ENCODE data around the gene CYLD.

Gene CYLD

GRCh38 chr16:50741781-50742575 lies at the start of gene CYLD:
CYLD (plus strand) TSS chr16:50742086; CDS start chr16:50749699, 7,613 bp downstream.
- DNase-seq (ENCODE audit: low read depth in 2 of 2), result peak; percentile 96 to 99

- DNase-seq (ENCODE audit: low read depth in 2 of 2), result no peak
Observed at GRCh38 chr16:50692644-50692998, 49.3 kb upstream of the CYLD start.

- DNase-seq (ENCODE audit: low read depth in 2 of 2), result no peak
Observed at GRCh38 chr16:50692999-50693781, 48.7 kb upstream of the CYLD start, which contains the start of gene NOD2. NOD2 (plus strand) TSS chr16:50693606; CDS start chr16:50699496, 5,890 bp downstream.

GRCh38 chr16:50694206-50694605 lies 47.7 kb upstream of the CYLD start:
- DNase-seq (ENCODE audit: low read depth in 2 of 2), result no peak

GRCh38 chr16:50695017-50696000 lies 46.6 kb upstream of the CYLD start:
- DNase-seq (ENCODE audit: low read depth in 2 of 2), result no peak

DNA sequence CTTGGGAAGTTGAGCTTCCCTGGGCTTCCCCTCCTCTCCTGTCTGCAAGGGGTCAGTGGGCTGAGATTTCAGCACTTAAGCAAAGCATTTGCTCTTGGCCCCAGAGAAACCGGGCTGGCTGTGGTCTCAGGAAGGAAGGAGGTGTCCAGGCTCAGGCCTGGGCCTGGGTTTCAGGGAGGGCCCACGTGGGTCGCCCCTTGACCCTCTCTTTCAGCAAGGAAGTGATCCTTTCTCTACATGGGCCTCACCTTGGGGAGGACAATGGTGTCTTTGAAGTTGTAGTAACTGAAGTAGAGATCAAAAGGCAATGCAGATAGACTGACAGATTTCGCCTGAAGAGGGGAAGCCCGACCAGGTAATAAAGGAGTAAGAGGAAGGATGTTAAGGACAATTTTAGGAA lies 45.8 kb upstream of the CYLD start:
- no peak for DNase-seq (ENCODE audit: low read depth in 2 of 2)

DNA sequence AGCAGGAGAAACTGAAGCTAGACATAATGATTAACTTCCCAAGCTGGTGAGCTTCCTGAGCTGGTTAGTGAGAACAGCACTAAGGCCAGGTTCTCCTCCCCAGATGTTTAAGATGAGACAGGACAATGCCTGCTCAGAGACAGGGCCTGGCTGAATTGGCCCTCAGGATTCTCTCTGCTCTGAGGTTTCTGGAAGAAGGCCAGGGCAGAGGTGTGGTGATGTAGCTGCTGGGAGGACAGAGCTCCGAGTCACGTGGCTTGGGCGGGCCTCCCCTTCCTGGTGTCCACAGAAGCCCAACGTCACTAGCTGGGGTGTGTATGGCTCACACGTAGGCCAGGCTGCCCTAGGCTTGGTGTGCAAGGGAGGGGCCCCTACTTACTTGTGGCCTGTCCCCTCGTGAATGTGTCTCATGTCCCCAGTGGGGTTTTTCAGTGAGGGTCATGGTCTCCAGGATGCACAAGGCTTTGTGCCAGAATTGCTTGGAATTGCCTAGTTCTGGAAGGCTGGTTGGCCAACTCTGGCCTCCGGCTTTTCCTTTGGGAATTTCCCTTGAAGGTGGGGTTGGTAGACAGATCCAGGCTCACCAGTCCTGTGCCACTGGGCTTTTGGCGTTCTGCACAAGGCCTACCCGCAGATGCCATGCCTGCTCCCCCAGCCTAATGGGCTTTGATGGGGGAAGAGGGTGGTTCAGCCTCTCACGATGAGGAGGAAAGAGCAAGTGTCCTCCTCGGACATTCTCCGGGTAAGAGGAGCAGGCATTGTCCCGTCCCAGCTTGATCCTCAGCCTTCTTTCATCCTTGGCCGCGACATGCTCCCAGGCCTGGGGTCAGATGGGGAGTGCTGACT lies 45.1 kb upstream of the CYLD start:
- no peak for DNase-seq (ENCODE audit: low read depth in 2 of 2)

- DNase-seq (ENCODE audit: low read depth in 2 of 2), result no peak
Observed at GRCh38 chr16:50697421-50697715, 44.5 kb upstream of the CYLD start.

DNA sequence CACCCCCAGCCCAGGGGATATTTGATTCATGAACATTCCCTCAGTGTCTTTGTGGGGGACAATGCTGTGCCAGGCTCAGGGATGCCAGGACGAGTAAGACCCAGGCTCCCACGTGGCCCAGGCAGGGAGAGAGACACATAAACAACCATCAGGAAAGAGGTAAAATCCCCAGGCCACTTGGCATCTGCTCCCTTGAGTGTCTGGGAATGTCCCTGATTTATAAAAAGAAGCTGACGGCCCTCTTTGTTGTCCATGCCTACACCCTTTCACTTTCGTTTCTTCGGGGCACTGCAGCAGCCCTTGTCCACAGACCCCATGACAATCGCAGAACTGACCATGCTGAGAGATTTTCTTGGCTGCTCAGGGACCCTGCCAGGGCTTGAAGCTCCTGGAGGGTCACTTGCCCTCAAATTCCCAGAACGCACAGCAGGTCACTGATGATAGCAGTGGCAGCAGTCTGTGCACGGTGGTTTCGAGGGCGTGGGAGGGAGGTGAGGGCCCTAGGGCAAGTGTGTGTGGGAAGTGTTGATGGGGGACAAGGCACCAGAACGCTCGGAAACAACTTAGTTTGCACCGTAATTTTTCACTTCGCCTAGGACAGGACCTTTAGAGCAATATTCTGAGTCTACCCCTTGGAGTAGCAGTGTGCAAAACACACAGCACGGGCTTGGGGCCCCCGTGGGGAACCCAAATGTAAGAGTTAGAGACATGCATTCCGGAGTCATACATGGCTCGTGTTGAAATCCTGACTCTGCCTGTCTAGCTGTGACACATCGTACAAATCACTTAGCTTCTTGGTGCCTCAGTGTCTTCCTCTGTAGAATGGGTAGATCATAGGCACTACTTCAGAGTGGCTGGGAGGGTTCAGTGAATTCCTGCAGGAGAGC lies 43.8 kb upstream of the CYLD start:
- no peak for DNase-seq (ENCODE audit: low read depth in 2 of 2)

DNA sequence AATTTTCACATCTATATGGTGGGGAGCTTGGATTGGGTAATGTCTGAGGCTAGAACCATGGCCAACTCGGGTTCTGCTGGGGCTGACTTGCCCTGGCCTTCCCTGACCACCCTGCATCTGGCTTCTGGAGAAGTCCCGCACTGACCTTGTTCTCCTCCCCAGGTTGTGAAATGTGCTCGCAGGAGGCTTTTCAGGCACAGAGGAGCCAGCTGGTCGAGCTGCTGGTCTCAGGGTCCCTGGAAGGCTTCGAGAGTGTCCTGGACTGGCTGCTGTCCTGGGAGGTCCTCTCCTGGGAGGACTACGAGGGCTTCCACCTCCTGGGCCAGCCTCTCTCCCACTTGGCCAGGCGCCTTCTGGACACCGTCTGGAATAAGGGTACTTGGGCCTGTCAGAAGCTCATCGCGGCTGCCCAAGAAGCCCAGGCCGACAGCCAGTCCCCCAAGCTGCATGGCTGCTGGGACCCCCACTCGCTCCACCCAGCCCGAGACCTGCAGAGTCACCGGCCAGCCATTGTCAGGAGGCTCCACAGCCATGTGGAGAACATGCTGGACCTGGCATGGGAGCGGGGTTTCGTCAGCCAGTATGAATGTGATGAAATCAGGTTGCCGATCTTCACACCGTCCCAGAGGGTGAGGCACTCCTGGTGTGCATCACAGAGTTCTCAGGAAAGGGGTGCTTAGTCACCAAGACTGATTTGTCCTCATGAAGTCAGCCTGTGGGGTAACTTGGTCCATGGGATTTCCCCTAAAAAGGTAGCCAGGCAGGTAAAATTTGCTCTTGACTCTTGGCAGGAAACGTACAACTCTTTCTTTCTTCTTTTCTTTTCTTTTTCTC lies 42.3 kb upstream of the CYLD start:
- no peak for DNase-seq (ENCODE audit: low read depth in 2 of 2)

- no peak for DNase-seq (ENCODE audit: low read depth in 2 of 2)
Observed at GRCh38 chr16:50702725-50703124, 39.2 kb upstream of the CYLD start.

DNA sequence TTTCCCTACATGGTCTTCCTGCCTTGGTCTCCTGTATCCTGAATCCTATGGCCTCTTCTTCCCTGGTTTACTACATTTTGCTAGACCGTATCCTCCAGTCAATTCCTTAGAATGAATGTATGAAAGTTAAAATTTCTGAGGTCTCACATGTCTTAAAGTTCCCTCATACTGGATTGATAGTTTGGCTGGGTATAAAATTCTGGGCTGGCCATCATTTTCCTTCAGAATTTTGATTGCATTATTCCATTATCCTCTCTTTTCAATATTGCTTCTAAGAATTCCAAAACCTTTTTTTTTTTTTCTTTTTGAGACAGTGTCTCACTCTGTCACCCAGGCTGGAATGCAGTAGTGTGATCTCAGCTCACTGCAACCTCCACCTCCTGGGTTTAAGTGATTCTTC lies 37.6 kb upstream of the CYLD start:
- no peak for DNase-seq (ENCODE audit: low read depth in 2 of 2)

DNA sequence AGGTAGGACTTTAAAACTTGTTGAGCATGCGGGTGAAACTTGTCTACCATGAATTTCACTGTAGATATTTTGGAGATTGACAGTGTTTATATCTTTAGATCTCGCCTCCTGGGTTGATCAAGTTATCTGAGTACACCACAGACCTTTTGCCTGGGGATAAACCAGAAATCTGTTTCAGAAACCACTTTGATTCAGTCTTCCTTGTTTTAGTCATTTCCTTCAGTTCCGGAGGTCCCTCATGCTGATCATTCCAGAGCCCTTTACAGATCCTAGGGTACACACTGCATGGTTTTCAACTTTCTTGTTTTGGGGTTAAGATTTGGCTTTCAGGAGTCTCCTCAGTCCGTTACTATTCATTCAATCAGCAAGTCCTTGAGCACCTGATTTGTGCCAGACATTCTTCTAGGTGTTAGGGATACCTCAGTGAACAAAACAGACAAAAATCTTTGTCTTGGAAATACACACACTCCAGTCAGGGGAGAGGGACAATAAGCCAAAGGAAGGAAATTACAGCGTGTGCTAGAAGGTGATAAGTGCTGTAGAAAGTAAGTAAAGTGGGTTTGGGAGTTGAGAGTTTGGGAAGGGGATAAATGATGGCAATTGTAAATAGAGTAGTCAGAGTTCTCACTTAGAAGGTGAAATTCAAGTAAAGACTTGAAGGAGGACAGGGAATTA lies 36.3 kb upstream of the CYLD start:
- DNase-seq (ENCODE audit: low read depth in 2 of 2), result no peak

DNA sequence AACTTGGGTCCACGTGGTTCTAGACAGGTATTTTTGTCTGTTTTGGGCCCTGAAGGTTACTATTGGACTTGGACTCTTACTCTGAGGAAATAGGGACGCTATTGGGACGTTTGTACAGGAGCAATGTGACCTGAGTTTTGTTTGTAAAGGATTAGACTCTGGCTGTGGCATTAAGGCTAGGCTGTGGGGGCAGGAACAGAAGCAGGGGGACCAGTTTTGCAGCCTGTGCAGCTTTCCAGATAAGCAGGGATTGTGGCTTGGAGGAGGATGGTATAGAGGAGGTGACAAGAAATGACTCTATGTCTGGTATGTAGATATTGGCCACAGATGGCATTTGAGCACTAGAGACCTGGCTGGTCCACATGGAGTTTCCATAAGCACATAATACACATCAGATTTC lies 35.6 kb upstream of the CYLD start:
- no peak for DNase-seq (ENCODE audit: low read depth in 2 of 2)

GRCh38 chr16:50708373-50709060 lies 33.4 kb upstream of the CYLD start:
- no peak for DNase-seq (ENCODE audit: low read depth in 2 of 2)

DNA sequence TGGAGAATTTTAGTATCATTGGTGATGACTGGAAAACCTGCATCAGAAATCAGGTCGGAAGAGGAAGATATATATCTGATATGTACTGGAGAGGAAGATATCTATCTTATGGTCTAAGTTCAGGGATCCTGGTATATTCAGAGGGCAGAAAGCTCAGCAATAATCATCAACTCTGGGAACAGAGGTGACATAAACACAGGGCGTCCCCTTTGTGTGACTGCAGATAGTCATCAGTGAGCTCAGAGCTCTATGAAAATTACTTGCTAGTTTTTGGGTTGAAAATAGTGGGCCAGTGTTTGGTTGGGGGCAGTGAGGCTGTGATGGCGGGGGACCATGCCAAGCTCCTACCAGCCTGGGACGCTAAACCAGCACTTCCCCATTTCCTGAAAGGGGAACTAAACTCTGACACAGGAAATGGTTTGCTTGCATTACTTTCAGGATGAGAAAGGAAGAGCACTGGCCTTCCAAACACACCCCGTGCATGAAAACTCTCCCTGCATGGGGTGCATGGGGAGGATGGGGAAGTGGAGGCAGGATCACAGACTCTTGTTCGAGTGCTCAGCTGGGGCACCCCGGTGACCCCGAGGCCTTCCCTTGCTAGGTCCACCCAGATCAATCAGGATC lies 32.7 kb upstream of the CYLD start:
- no peak for DNase-seq (ENCODE audit: low read depth in 2 of 2)

GRCh38 chr16:50709980-50710379 lies 31.9 kb upstream of the CYLD start:
- DNase-seq (ENCODE audit: low read depth in 2 of 2), result no peak

- no peak for DNase-seq (ENCODE audit: low read depth in 2 of 2)
Observed at GRCh38 chr16:50711040-50711439, 30.8 kb upstream of the CYLD start.
